DMS153 treated with DMSO at 0.1 percent for 48 hours (cell line): ENCODE data around the gene PATE1.

ENCODE experiments used
- DNase-seq: peaks from one replicate; lab custom pipeline; 2025; ENCODE audit not compliant: unreplicated experiment; lab: John Stamatoyannopoulos, UW

PATE1 gene

GRCh38 chr11:125787827-125788226, 41.7 kb downstream of the PATE1 start, which contains the start of gene PATE3:
Gene PATE3, plus strand, starts transcription at chr11:125788127. Its CDS starts 25 bp downstream, at chr11:125788152.
- DNase-seq, result no peak

GRCh38 chr11:125790825-125791224, 44.7 kb downstream of the PATE1 start:
- DNase-seq, result no peak

- DNase-seq, result no peak
These were observed 51.6 kb downstream of the PATE1 start for GRCh38 chr11:125797641-125798040.
